Muscle layer of duodenum (tissue), 2 donors: Measurements from ENCODE around the gene BMP5.

Source experiments
- H3K27ac ChIP-seq: one replicate; pipeline ENCODE4 v1.7.0; 2013; ENCODE audit warnings: mild to moderate bottlenecking, low read length
- H3K27me3 ChIP-seq: one replicate; pipeline ENCODE4 v1.7.0; 2013; ENCODE audit warnings: low read depth, mild to moderate bottlenecking, control low read depth, low read length
- H3K36me3 ChIP-seq, 2 donors: one replicate each; pipeline ENCODE4 v1.7.0; 2013; ENCODE audit warnings: low read length in 2 of 2, control low read depth in 1 of 2, mild to moderate bottlenecking in 1 of 2; ENCODE audit not compliant: insufficient read depth in 2 of 2, control insufficient read depth in 1 of 2
- H3K4me1 ChIP-seq, 2 donors: one replicate each; pipeline ENCODE4 v1.7.0; 2013; ENCODE audit warnings: low read length in 2 of 2, mild to moderate bottlenecking in 2 of 2, control low read depth in 1 of 2, moderate library complexity in 1 of 2; ENCODE audit not compliant: insufficient read depth in 2 of 2, control insufficient read depth in 1 of 2
- H3K4me3 ChIP-seq, 2 donors: one replicate each; pipeline ENCODE4 v1.7.0; 2013; ENCODE audit warnings: low read length in 2 of 2, low read depth in 1 of 2, mild to moderate bottlenecking in 1 of 2
- H3K9me3 ChIP-seq, 2 donors: one replicate each; pipeline ENCODE4 v1.7.0; 2013; ENCODE audit warnings: low read length in 2 of 2, control low read depth in 1 of 2, mild to moderate bottlenecking in 1 of 2; ENCODE audit not compliant: control insufficient read depth in 1 of 2
- donor health status: healthy.

Gene BMP5

DNA sequence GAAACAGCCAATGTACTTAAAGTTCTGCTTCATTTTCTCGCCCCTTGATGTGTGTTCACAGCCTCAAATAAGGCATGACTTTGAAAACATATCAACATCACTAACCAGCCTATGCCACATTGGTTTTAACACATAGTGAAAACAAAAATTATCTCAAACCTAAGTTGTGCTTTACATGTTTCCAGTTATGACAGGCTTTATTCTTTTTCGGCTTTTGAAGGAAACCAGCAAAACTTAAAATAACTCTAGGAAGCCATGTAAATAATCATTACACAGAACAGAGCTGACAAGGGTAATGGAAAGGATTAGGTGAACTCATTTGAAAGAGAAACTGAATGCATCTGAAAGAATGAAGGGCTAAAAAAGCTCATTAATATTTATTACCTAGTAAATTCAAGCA, 42.1 kb downstream of the BMP5 start:
- Histone ChIP-seq H3K4me1 (no peaks in the 10 kb centered on the region), H3K36me3 (no peaks in the 10 kb centered on the region), H3K27me3 (no peaks in the 10 kb centered on the region), H3K4me3 (no peak overlapping the region), H3K27ac (no peak overlapping the region), H3K9me3 (no peaks in the 10 kb centered on the region)

- Histone ChIP-seq H3K27me3 (no peaks in the 10 kb centered on the region), H3K9me3 (no peaks in the 10 kb centered on the region), H3K27ac (no peak overlapping the region), H3K4me1 (peaks cover 0 to 8% of the 10 kb centered on the region in 2 donors), H3K4me3 (no peak overlapping the region), H3K36me3 (no peaks in the 10 kb centered on the region)
Observed at GRCh38 chr6:55827818-55828522, 47.4 kb downstream of the BMP5 start.

- no peaks in the 10 kb centered on the region for H3K27me3 ChIP-seq
- no peak overlapping the region for H3K27ac ChIP-seq
- no peak overlapping the region for H3K4me3 ChIP-seq
- H3K4me1 ChIP-seq = peaks cover 0 to 8% of the 10 kb centered on the region in 2 donors
- H3K9me3 ChIP-seq = no peaks in the 10 kb centered on the region
- no peaks in the 10 kb centered on the region for H3K36me3 ChIP-seq
Observed at GRCh38 chr6:55826941-55827340, 48.4 kb downstream of the BMP5 start.

DNA sequence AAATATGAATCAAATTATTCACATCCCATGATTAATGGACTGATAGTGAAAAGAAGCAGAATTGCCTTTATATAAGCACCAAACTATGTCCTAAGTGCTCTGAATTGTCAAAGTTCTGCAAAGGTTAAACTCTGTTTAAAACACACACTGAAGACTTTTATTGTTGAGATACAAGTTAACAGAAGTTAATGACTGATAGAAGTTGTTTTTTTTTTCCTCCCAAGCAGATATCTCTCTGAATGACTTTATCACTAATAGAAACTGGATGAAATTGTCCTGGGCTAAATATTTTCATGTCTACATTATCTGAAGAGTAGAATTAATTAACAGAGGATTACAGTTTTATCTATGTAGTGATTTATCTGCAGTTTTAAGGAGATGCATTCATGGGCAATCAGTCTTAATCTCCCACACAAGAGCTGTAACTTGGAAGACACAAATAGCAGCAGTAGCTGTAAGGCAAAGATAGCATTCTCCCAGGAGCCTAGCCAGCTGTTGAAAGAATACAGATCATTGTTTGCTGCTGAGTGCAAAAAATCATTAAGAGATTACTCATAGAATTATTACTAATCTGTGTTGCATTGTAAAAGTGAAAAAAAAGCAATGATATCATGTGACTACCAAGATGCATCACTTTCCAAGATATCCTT, 49.9 kb downstream of the BMP5 start:
- Histone ChIP-seq H3K4me1 (peaks cover 0 to 8% of the 10 kb centered on the region in 2 donors), H3K9me3 (no peaks in the 10 kb centered on the region), H3K27ac (no peak overlapping the region), H3K4me3 (no peak overlapping the region), H3K36me3 (no peaks in the 10 kb centered on the region), H3K27me3 (no peaks in the 10 kb centered on the region)

DNA sequence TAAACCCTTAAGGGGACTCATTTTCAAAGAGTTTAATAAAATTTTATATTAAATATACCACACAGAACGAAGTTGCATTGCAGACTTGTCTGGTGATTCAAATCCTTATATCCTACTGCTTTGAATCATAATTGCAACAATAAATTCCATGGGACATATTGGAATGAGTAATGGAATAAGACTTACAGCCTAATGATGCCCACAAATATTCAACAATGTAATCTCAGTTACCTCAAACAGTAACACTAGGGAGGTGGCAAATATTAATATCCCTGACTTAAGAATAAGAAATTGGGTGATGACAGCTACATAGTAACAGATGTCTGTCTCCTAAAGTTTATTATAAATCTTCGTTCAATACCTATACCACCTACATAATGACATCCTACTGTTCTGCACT, 52.6 kb downstream of the BMP5 start:
- Histone ChIP-seq H3K4me1 (peaks cover 0 to 8% of the 10 kb centered on the region in 2 donors), H3K4me3 (no peak overlapping the region), H3K36me3 (no peaks in the 10 kb centered on the region), H3K27ac (no peak overlapping the region), H3K9me3 (no peaks in the 10 kb centered on the region), H3K27me3 (no peaks in the 10 kb centered on the region)

DNA sequence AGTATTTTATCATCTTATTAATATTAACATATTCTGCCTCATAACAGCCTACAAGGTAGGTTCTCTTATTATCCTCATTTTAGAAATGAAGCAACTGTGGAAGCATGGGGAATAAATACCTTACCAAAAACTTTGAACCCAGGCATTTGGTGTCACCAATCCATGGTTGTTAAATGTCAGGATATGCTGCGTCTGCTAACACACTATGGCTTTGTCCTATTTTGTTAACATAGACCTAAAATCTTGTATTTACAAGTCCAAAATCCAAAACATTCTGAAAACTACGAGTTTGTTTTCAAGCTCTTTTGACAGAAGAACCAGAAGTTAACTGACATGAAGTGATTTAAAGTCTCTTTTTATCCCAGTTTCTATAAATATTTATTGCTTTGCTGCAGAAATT, 53.4 kb downstream of the BMP5 start:
- Histone ChIP-seq H3K36me3 (no peaks in the 10 kb centered on the region), H3K9me3 (no peaks in the 10 kb centered on the region), H3K4me3 (no peak overlapping the region), H3K27me3 (no peaks in the 10 kb centered on the region), H3K4me1 (peaks cover 0 to 8% of the 10 kb centered on the region in 2 donors), H3K27ac (no peak overlapping the region)

GRCh38 chr6:55820696-55821095, 54.7 kb downstream of the BMP5 start:
- Histone ChIP-seq H3K27me3 (no peaks in the 10 kb centered on the region), H3K4me3 (no peak overlapping the region), H3K4me1 (peaks cover 0 to 7% of the 10 kb centered on the region in 2 donors), H3K27ac (no peak overlapping the region), H3K36me3 (no peaks in the 10 kb centered on the region), H3K9me3 (no peaks in the 10 kb centered on the region)

DNA sequence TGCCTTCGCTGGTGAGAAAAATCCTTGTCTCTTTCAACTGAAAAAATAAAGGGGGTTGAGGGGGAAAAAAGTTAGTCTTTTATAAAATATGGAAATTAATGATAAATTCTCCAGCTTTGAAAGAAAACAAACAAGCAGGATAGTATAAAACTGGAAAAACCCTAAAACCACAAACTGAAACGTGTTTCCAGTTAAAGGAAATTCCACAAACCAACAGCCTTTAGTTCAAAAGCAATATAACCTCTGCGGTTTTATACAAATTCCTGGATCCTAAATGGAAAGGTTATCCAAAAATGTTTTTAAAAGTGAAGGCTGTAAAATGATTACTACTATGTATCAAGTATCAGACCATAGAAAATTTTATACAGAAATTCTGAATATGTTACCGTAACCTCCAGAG, 55.6 kb downstream of the BMP5 start:
- H3K9me3 ChIP-seq = no peaks in the 10 kb centered on the region
- no peaks in the 10 kb centered on the region for H3K36me3 ChIP-seq
- no peak overlapping the region for H3K4me3 ChIP-seq
- no peaks in the 10 kb centered on the region for H3K4me1 ChIP-seq
- H3K27me3 ChIP-seq = no peaks in the 10 kb centered on the region
- H3K27ac ChIP-seq = no peak overlapping the region

- Histone ChIP-seq H3K27me3 (no peaks in the 10 kb centered on the region), H3K27ac (no peak overlapping the region), H3K4me3 (no peak overlapping the region), H3K36me3 (no peaks in the 10 kb centered on the region), H3K9me3 (no peaks in the 10 kb centered on the region), H3K4me1 (no peaks in the 10 kb centered on the region)
Observed at GRCh38 chr6:55818482-55818881, 56.9 kb downstream of the BMP5 start.

- H3K27ac ChIP-seq = no peak overlapping the region
- no peaks in the 10 kb centered on the region for H3K36me3 ChIP-seq
Observed at GRCh38 chr6:55812509-55812908, 62.9 kb downstream of the BMP5 start.

DNA sequence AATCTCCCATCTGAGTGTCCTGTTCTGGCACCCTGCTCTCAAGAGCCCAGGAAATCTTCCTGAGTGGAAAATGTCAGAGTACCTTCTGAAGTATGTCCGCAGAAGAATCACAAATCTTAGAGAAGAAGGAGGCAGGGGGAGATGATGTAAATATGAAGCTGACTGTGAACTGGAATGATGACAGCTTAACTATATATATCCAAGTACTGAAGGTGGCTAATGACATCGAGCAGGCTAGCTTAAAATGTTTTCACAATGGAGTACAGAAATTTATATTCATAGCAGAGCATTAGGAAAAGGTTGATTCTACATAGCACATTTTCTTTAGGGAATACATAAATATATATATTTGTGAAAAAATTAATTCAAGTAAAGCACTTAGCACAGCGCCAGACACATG, 64.3 kb downstream of the BMP5 start:
- no peaks in the 10 kb centered on the region for H3K9me3 ChIP-seq
- no peaks in the 10 kb centered on the region for H3K36me3 ChIP-seq
- no peak overlapping the region for H3K27ac ChIP-seq
- H3K27me3 ChIP-seq = no peaks in the 10 kb centered on the region
- no peaks in the 10 kb centered on the region for H3K4me1 ChIP-seq
- H3K4me3 ChIP-seq = no peak overlapping the region

More at GRCh38 chr6:55812509-55812908, 62.9 kb downstream of the BMP5 start:
- no peaks in the 10 kb centered on the region for H3K4me1 ChIP-seq
- H3K4me3 ChIP-seq = no peak overlapping the region
- no peaks in the 10 kb centered on the region for H3K27me3 ChIP-seq
- no peaks in the 10 kb centered on the region for H3K9me3 ChIP-seq

- Histone ChIP-seq H3K36me3 (no peaks in the 10 kb centered on the region), H3K27me3 (no peaks in the 10 kb centered on the region), H3K4me3 (no peak overlapping the region), H3K4me1 (no peaks in the 10 kb centered on the region), H3K27ac (no peak overlapping the region), H3K9me3 (peaks cover 0 to 3% of the 10 kb centered on the region in 2 donors)
Observed at GRCh38 chr6:55802259-55802658, 73.1 kb downstream of the BMP5 start.
